Raji (cell line): Measurements from ENCODE around the gene IRF8.

Experiments used
- POLR2A ChIP-seq: IDR thresholded peaks from 2 replicates; pipeline ENCODE4 v1.6.1; 2011; ENCODE audit warnings: low read depth, low read length, control low read depth; ENCODE audit not compliant: insufficient read depth

The IRF8 gene

DNA sequence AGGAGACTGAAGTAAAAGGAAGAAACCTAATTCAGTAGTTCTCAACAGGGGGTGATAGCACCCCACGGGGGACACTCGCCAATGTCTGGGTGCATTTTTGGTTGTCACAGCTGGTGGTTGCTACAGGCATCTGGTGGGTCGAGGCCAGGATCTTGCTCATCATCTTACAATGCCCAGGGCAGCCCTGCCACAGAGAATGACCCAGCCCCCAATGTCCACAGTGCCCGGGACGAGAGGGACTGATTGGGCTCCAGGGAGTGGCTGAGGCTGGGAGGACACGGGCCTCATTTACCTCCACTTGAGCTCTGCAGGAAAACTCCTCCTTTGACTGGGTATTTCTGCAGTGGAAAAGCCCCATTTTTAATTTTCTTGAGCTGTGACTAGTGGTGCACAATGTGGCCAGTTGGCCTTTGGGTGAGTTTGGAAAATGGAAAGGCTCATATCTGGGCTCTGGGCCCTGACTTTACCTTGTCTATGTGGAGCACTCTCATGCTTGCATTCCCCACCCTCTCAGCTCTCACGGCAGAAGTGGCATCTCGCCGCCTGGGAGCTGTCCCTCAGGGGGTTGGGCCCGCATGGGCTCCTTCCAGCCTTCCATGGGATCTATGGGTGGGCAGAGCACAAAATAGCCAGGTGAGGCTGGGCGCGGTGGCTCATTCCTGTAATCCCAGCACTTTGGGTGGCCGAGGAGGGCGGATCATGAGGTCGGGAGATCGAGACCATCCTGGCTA is 37.7 kb upstream of the IRF8 start:
- no peak for TF ChIP-seq POLR2A

- no peak for TF ChIP-seq POLR2A
Observed at GRCh38 chr16:85862476-85863383, 36.2 kb upstream of the IRF8 start.

- no peak for TF ChIP-seq POLR2A
Observed at GRCh38 chr16:85863384-85863774, 35.6 kb upstream of the IRF8 start.

GRCh38 chr16:85864965-85865364 is 34.0 kb upstream of the IRF8 start:
- no peak for TF ChIP-seq POLR2A

DNA sequence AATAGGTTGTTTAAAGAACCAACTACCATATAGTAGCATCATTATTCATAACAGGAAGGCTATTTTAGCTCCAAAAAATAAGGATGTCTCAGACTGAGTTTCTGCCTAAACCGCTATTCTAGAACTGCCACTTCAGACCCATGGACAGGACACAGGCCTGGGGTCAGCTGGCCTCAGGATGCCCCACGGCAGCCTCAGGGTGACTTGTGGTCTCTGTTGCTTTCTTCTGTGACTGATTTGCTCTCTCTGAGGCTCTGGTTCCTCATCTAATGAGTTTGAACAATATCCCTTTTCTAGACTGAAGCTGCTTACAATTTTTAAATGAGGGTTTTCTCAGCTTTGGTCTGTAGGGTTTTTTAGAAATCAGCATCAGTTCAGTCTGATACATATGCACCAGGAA is 31.8 kb upstream of the IRF8 start:
- TF ChIP-seq POLR2A, result no peak

GRCh38 chr16:85868495-85868894 is 30.5 kb upstream of the IRF8 start:
- no peak for TF ChIP-seq POLR2A

DNA sequence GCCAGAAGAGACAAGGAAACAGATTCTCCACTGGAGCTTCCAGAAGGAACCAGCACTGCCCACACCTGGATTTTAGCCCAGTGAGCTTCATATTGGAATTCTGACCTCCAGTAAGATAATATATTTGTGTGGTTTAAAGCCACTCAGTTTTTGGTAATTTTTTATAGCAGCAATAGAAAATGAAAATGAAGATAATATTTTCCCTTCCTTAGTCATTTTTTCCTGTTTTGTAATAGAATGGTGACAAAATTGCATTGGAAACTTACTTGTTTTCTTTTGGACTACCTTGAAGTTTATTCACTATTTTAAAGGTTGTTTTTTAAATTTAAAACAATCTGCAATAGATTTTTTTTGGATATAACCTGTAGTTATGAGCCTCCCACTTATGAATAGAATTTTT is 29.8 kb upstream of the IRF8 start:
- no peak for TF ChIP-seq POLR2A

DNA sequence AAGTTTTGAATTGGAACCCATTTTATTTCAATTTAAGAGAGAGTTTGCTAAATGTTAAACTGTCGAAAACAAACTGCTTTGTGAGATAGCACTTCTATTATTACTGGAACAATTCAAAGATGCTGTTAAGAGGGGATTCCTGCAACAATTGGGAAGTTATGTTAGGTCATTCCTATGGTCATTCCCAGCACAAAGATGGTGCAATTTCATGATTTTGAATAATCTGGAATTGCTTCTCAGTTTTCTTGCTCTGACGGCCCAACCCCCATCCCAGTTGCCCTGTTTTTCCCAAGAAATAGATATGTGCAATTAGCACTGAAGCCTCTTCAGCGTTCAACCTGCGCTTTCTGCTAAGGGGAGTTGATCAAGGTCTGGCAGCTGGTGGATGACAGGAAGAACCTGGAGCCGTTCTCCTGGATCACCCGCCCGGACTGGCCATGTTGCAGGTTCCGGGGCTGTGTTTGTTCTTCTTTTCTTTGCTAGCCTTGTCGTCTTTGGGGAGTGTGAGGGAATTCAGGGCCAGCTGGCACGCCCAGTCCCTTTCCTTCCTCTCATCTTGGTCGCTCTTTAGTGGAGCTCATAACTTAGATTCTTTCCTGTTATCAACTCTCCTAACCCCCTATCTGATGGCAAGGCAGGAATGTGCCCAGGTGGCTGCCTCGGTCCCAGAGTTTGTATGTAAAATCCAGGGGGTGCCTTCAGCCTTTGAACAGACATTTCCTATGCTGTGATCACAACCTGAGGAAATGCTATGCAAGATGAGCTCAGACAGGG is 29.0 kb upstream of the IRF8 start:
- no peak for TF ChIP-seq POLR2A

- no peak for TF ChIP-seq POLR2A
Observed at GRCh38 chr16:85871756-85872155, 27.2 kb upstream of the IRF8 start.

DNA sequence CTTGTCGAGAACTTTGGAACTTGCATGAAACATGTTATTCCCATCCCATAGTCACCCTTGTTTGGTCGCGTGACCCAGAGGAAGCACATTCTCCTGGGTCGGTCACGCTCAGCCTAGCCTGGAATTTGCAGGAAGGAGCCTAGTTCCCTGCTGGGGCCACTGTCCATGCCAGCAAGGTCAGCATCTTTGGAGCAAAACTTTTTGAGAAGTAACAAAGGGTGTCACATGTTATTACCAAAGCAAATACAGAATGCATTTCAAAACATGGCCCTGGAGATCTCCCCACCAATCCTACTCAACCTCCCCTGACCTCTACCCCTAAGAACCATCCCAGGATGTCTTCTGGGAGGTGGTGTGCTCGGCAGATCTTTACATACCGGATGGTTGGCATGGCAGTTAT is 26.2 kb upstream of the IRF8 start:
- no peak for TF ChIP-seq POLR2A

GRCh38 chr16:85873153-85873552 is 25.8 kb upstream of the IRF8 start:
- TF ChIP-seq POLR2A, result no peak

DNA sequence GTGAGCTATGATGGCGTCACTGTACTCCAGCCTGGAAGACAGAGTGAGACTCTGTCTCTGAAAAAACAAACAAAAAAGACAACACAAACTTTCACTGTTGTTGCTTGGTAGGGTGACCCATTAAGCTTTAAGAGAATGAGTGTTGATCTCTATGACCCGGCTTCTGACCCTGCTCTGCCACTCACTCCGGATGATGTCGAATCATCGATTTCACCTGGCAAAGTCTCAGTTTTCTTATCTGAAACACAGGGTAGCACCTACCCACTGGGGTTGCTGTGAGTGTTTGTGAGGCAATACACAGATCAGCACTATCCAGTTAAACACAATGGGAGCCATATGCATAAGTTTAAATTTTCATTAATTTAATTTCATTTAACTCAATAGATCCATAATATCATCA is 20.6 kb upstream of the IRF8 start:
- no peak for TF ChIP-seq POLR2A

GRCh38 chr16:85878875-85879274 is 20.1 kb upstream of the IRF8 start:
- TF ChIP-seq POLR2A, result no peak

GRCh38 chr16:85879549-85879948 is 19.4 kb upstream of the IRF8 start:
- TF ChIP-seq POLR2A, result no peak

DNA sequence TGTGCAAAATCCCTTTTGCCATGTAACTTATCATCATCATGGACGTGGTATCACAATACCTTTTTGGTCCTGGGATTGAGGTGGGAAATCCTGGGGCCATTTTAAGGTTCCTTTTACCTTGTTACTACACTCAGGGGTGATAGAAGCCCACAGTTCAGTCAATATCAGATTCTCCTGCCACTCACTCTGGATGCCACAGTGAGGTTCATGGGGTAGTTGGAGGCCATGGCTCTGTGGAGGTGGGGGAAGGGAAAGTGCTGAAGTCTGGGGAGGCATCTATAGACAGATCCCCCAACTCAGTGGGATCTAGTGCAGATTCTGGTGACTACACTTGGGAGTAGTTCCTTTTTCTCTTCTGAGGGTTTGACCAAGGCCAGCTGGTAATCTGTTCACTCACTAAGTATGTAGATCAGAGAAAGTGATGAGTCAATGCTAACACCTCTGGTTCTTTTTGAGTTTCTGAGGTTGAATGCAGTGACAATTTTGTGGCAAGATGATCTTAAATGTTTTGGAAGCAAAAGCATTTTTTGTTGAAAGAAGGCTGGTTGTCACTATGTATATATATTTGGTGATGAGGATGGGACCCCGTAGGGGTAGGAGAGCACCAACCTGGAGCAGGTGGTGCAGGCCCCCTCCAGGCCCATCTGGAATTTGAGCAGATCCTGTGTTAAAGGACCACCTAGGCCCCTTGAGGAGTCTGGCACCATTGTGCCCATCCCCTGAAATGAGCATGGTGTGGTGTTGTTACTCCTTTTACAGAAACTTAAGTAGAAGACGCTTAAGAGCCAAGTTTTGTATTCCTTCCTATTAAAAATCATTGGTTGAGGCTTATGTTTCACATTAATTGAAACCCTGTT is 18.8 kb upstream of the IRF8 start:
- no peak for TF ChIP-seq POLR2A

DNA sequence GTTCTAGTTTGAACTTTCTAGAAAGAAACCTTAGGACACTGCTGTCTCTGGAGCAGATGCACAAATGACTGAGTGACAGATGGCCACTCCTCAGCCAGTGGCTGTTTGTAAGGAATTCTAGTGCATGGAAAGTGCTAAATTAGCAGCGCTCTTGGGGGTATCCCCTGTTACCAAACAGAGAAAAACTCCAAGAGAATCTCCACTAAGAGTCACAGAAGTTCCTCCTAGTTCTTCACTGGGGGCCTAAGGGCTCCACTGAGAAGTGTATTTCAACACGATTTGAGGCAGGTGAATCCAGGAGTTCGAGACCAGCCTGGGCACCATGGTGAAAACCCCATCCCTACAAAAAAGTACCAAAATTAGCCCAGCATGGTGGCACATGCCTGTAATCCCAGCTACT is 18.1 kb upstream of the IRF8 start:
- no peak for TF ChIP-seq POLR2A
